Prostate gland (tissue), 2 donors: Measurements from ENCODE around the gene GPAT2. TPM values are rescaled to one million over a fixed set of nuclear protein-coding genes. Genes with fewer than 3 reads are reported as not detected.
"Not testable (repeated sequence)": the region's sequence is repeated elsewhere in the genome, so short reads cannot be mapped to it uniquely, and the experiment has no call there.

Experiments used
- DNase-seq: peaks from one replicate; pipeline ENCODE4 v3.0.0-alpha.2; 2019; ENCODE audit warnings: low spot score
- H3K27ac ChIP-seq, 2 donors: fragments of 200-600 bp; sonication (generic); 2 replicates each; pipeline ENCODE4 v1.5.1; 2017 to 2019
- H3K27me3 ChIP-seq: fragments of 200-600 bp; sonication (generic); replicated peaks from 2 replicates; pipeline ENCODE4 v1.5.1; 2019; ENCODE audit not compliant: insufficient read depth
- H3K36me3 ChIP-seq, 2 donors: fragments of 200-600 bp; sonication (generic); 1 replicate in 1 of 2; 2 replicates in 1 of 2; pipeline versions ENCODE4 v1.5.1 to v1.8.1; 2017 to 2019
- H3K4me1 ChIP-seq: fragments of 200-600 bp; sonication (generic); replicated peaks from 2 replicates; pipeline ENCODE4 v1.5.1; 2019
- H3K4me3 ChIP-seq, 2 donors: fragments of 200-600 bp; sonication (generic); 2 replicates each; pipeline ENCODE4 v1.5.1; 2017 to 2019
- H3K9me3 ChIP-seq: fragments of 200-600 bp; sonication (generic); 2 replicates; pipeline ENCODE4 v1.5.1; 2017
- WGBS: methylation state at CpG from one replicate; pipeline ENCODE4 v1.1.5; 2018; 5-methylcytosine and 5-hydroxymethylcytosine counted together
- intact Hi-C: fragments of 100-400 bp; cut with DNase I; formaldehyde crosslinking; loops from one replicate; pipeline ENCODE4 v1.14.2; 2022
- total RNA-seq, 2 donors: library from RNA; depleted of rRNA; stranded (reverse); fragments of >200 nt; gene quantifications; one replicate each; pipeline ENCODE4 v1.1.0, GENCODE V29; 2016
- TF ChIP-seq, protein P1 (sequence below), 4 experiments: fragments of 200-600 bp in 2 of 4; fragments of 450-650 bp in 2 of 4; sonication (generic) in 2 of 4; IDR thresholded peaks; 1 replicate in 3 of 4; 2 replicates in 1 of 4; pipeline ENCODE4 v1.5.1; 2016 to 2019; ENCODE audit warnings: antibody characterized with exemption in 4 of 4, mild to moderate bottlenecking in 2 of 4, moderate library complexity in 2 of 4

Gene GPAT2
- total RNA-seq, 2 donors from 2014 or later: 0.96 to 19.5 TPM

GRCh38 chr2:96063116-96063899, 28.6 kb upstream of the GPAT2 start:
- H3K9me3 ChIP-seq, intact Hi-C loops, H3K4me1 ChIP-seq, DNase-seq, H3K27ac ChIP-seq, H3K4me3 ChIP-seq, H3K36me3 ChIP-seq, H3K27me3 ChIP-seq: not testable (repeated sequence)
- WGBS: 66% methylated on average over 10 of the region's 12 CpGs
- TF ChIP-seq, protein P1, sequence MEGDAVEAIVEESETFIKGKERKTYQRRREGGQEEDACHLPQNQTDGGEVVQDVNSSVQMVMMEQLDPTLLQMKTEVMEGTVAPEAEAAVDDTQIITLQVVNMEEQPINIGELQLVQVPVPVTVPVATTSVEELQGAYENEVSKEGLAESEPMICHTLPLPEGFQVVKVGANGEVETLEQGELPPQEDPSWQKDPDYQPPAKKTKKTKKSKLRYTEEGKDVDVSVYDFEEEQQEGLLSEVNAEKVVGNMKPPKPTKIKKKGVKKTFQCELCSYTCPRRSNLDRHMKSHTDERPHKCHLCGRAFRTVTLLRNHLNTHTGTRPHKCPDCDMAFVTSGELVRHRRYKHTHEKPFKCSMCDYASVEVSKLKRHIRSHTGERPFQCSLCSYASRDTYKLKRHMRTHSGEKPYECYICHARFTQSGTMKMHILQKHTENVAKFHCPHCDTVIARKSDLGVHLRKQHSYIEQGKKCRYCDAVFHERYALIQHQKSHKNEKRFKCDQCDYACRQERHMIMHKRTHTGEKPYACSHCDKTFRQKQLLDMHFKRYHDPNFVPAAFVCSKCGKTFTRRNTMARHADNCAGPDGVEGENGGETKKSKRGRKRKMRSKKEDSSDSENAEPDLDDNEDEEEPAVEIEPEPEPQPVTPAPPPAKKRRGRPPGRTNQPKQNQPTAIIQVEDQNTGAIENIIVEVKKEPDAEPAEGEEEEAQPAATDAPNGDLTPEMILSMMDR (IDR thresholded peaks at IDR 0.05): peak in 1 of 4 experiments; percentile 25

GRCh38 chr2:96062483-96062882, 27.8 kb upstream of the GPAT2 start:
- H3K27ac ChIP-seq, H3K27me3 ChIP-seq, intact Hi-C loops, H3K9me3 ChIP-seq, H3K4me1 ChIP-seq, DNase-seq, H3K36me3 ChIP-seq, H3K4me3 ChIP-seq: not testable (repeated sequence)
- WGBS: 60% methylated on average over 3 of the region's 5 CpGs

- H3K27me3 ChIP-seq, H3K36me3 ChIP-seq, H3K4me1 ChIP-seq, H3K4me3 ChIP-seq, intact Hi-C loops, DNase-seq, H3K9me3 ChIP-seq, H3K27ac ChIP-seq: not testable (repeated sequence)
- WGBS: 83% methylated on average over 9 of the region's 9 CpGs
Measured at GRCh38 chr2:96061901-96062300, 27.2 kb upstream of the GPAT2 start.

- H3K4me3 ChIP-seq, intact Hi-C loops, DNase-seq, H3K36me3 ChIP-seq, H3K27ac ChIP-seq, H3K4me1 ChIP-seq, H3K27me3 ChIP-seq, H3K9me3 ChIP-seq: not testable (repeated sequence)
- 82% methylated on average over 8 of the region's 8 CpGs for WGBS
Measured at GRCh38 chr2:96061197-96061817, 26.6 kb upstream of the GPAT2 start.

- H3K36me3 ChIP-seq, intact Hi-C loops, H3K27me3 ChIP-seq, H3K27ac ChIP-seq, H3K4me3 ChIP-seq, H3K9me3 ChIP-seq, DNase-seq, H3K4me1 ChIP-seq: not testable (repeated sequence)
- 62% methylated on average over 8 of the region's 10 CpGs for WGBS
Measured at GRCh38 chr2:96060325-96060724, 25.6 kb upstream of the GPAT2 start.

GRCh38 chr2:96059443-96059842, 24.7 kb upstream of the GPAT2 start:
- H3K27me3 ChIP-seq, H3K27ac ChIP-seq, H3K4me3 ChIP-seq, H3K9me3 ChIP-seq, DNase-seq, intact Hi-C loops, H3K4me1 ChIP-seq, H3K36me3 ChIP-seq: not testable (repeated sequence)
- WGBS: 90% methylated on average over 2 of the region's 6 CpGs

- WGBS: 70% methylated on average over 2 of the region's 6 CpGs
- not testable (repeated sequence) for H3K9me3 ChIP-seq
Measured at GRCh38 chr2:96055830-96056229, 21.1 kb upstream of the GPAT2 start.

DNA sequence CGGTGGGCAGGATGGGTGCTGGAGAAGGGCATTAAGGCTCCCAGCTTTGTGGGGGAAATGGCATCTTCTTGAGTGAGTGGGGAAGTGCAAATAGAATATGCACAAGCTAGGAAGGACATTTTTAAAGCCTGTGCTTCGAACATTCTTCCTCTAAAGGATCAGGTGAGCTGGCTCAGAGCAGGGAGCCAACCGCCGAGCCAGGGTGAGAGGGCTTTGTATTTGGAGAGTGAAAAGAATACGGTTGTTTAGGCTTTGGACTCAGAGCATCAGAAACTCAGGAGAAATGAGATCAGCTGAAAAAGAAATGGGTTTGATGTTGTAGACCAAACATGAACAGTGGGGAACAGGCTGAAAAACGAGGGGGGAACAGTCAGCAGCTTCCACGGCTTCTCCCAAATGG, 19.8 kb upstream of the GPAT2 start:
- intact Hi-C loops, DNase-seq, H3K4me3 ChIP-seq, H3K27ac ChIP-seq, H3K9me3 ChIP-seq, H3K4me1 ChIP-seq, H3K36me3 ChIP-seq, H3K27me3 ChIP-seq: not testable (repeated sequence)
- WGBS: 81% methylated on average over 6 of the region's 7 CpGs

More at GRCh38 chr2:96055830-96056229, 21.1 kb upstream of the GPAT2 start:
- H3K27me3 ChIP-seq, H3K4me1 ChIP-seq, H3K27ac ChIP-seq, intact Hi-C loops, DNase-seq, H3K36me3 ChIP-seq, H3K4me3 ChIP-seq: not testable (repeated sequence)

DNA sequence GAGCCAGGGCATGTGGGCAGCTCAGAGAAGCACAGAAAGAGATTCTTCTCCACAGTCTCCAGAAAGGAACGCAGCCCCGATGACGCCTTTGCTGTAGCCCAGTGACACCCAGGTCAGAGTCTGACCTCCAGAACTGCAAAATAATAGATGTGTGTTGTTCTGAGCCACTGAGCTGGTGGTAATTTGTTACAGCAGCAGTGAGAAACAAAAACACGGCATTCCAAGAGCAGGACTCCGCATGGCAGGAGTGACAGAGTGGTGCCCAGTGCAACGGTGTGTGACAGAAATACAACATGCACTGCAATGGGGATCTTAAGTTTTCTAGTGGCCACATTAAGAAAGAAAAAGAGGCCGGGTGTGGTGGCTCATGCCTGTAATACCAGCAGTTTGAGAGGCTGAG, 18.7 kb upstream of the GPAT2 start:
- H3K4me1 ChIP-seq, H3K27ac ChIP-seq, H3K36me3 ChIP-seq, DNase-seq, H3K9me3 ChIP-seq, intact Hi-C loops, H3K4me3 ChIP-seq, H3K27me3 ChIP-seq: not testable (repeated sequence)
- 90% methylated on average over 7 of the region's 7 CpGs for WGBS

DNA sequence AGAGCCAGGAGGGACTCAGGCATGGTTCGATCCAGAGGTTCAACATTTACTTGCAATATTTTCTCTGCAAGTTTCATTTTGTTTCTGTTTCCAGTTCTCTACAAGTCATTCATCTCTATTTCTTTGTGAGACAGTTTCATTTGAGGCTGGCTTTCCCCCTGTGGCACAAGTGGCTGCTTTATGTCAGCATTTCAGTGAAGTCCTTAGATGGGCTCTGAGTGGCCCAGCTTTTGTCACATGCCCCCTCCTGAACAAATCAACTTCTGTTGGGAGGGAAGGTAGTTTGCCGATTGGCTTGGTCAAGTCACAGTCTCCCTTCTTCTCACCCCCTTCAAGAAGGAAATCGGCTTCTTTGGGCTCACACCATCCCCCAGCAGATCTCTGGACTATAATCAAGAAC, 17.9 kb upstream of the GPAT2 start:
- H3K27ac ChIP-seq, H3K36me3 ChIP-seq, H3K4me1 ChIP-seq, H3K9me3 ChIP-seq, H3K27me3 ChIP-seq, intact Hi-C loops, DNase-seq, H3K4me3 ChIP-seq: not testable (repeated sequence)
- WGBS: 96% methylated on average over 2 of the region's 3 CpGs

DNA sequence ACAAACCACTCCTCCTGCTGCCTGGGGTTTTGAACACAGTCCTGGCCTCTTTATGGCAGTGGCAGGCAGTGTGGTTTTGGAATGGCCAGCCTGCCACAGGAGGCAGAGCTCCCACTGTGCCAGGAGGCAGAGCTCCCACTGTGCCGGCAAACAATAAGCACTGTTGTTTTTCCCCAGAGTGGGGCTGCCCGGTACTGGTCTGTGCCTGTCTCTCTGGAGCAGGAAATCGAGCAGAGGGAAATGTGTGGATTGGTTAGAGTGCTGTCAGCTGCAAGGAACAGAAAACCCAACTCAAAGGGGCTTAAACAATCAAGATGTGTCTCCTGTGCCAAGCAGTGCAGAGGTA, 15.2 kb upstream of the GPAT2 start:
- H3K36me3 ChIP-seq, intact Hi-C loops, H3K27me3 ChIP-seq, H3K4me3 ChIP-seq, H3K9me3 ChIP-seq, H3K27ac ChIP-seq, H3K4me1 ChIP-seq, DNase-seq: not testable (repeated sequence)
- no CpG with 5 or more reads among the region's 3 CpGs for WGBS
